HS-27A (cell line): ENCODE data around the gene MGMT.
"Not testable (repeated sequence)": the region's sequence is repeated elsewhere in the genome, so short reads cannot be mapped to it uniquely, and the experiment has no call there.

ENCODE experiments used
- DNase-seq: peaks from one replicate; pipeline ENCODE4 v3.0.0-alpha.2; 2012; ENCODE audit warnings: low read depth, missing footprints

MGMT gene

DNA sequence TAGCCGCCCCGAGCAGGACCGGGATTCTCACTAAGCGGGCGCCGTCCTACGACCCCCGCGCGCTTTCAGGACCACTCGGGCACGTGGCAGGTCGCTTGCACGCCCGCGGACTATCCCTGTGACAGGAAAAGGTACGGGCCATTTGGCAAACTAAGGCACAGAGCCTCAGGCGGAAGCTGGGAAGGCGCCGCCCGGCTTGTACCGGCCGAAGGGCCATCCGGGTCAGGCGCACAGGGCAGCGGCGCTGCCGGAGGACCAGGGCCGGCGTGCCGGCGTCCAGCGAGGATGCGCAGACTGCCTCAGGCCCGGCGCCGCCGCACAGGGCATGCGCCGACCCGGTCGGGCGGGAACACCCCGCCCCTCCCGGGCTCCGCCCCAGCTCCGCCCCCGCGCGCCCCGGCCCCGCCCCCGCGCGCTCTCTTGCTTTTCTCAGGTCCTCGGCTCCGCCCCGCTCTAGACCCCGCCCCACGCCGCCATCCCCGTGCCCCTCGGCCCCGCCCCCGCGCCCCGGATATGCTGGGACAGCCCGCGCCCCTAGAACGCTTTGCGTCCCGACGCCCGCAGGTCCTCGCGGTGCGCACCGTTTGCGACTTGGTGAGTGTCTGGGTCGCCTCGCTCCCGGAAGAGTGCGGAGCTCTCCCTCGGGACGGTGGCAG lies at the start of gene MGMT:
Gene MGMT, plus strand, starts transcription at position 539 of the 656 bp plus-strand sequence.
- DNase-seq: no peak

GRCh38 chr10:129417870-129418269 lies 49.2 kb upstream of the MGMT start:
- no peak for DNase-seq

GRCh38 chr10:129418496-129419225 lies 48.4 kb upstream of the MGMT start:
- no peak for DNase-seq

GRCh38 chr10:129419397-129419796 lies 47.6 kb upstream of the MGMT start:
- DNase-seq: no peak

GRCh38 chr10:129421399-129422010 lies 45.5 kb upstream of the MGMT start:
- no peak for DNase-seq

- DNase-seq: no peak
Observed at GRCh38 chr10:129424978-129425377, 42.1 kb upstream of the MGMT start.

DNA sequence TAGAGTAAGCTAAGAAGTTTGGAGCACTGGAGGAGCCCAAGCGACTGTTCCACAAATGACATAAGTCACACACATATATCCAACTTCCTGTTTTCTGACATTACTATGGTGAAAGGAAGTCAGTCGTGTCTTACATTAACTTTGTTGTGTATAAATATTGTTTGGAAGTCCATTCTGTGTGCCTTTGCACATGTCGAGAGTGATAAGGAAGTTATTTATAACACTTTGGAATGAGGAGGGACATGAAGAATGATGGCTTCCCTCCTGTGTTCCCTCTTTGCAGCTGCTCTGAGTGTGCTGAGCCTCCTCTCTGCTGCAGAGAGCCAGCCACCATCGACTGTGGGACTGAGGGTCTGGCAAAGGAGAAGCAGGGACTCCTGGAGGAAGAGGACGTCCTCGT lies 40.4 kb upstream of the MGMT start:
- DNase-seq: no peak

DNA sequence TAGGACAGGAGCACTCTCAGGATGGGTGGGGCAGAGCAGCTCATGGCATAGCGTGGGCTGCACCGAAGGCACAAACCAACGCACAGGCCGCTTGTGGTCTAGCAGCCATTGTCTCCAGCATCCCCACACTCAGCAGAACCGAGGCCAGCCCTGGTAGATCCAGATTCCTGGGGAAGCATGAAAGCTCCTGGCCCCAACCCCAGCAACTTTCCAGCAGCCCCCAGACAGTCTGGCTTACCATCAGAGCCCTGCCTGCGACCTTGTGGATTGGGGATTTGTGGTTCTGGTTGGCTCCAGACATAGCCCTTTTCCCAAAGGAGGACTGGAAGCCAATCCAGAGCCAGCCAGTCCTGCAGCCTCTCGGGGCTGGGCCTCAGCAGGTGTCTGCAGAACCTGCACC lies 33.8 kb upstream of the MGMT start:
- no peak for DNase-seq

- not testable (repeated sequence) for DNase-seq
Observed at GRCh38 chr10:129435724-129436123, 31.3 kb upstream of the MGMT start.

DNA sequence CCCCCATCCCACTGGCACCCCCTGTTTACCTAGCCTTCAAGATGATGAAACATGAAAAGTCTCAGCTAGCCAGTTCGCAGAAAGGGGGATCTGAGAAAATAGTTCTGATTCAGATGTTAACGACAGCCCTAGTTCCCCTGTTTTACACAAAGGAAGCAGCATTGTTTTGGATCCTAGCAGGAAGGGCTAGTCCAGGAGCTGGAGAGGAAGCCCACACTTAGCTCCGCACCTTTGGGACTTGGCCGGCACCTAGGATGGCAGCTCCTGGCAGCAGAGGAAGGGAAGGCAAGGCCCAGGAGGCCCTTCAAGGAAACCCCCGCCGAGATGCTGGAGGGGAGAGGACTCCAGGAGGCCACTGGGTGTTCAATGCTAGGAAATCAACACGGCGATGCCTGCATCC lies 29.0 kb upstream of the MGMT start:
- DNase-seq: no peak

- DNase-seq: no peak
Observed at GRCh38 chr10:129440247-129440646, 26.8 kb upstream of the MGMT start.

DNA sequence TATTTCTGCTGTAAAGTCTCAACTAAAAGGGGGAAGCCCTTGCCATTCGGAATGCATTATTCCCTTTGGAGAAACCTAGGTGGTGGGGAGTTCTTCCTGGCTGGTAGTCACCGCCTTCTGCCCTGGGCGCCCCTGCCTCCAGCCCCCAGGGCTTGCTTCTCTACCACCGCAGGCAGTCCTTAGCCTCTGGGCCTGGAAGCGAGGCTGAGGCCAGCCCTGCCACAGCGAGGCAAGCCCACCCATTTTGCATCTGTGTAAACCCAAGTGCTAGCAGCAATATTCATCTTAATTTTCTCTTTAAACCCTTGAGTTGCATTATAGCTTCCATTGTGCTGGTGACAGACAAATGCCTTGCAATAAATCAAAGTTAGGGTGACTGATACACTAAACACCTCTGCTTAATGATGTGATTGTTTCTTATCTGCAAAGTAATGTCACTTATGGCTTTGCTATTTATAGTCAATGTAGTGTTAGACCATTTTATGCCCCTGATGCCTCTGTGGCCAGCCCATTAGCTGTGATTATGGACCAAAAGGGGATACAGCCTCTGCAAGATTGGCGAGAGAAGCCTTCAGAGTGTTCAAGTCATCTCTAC lies 26.2 kb upstream of the MGMT start:
- no peak for DNase-seq

- DNase-seq: no peak
Observed at GRCh38 chr10:129441372-129442009, 25.6 kb upstream of the MGMT start.

DNA sequence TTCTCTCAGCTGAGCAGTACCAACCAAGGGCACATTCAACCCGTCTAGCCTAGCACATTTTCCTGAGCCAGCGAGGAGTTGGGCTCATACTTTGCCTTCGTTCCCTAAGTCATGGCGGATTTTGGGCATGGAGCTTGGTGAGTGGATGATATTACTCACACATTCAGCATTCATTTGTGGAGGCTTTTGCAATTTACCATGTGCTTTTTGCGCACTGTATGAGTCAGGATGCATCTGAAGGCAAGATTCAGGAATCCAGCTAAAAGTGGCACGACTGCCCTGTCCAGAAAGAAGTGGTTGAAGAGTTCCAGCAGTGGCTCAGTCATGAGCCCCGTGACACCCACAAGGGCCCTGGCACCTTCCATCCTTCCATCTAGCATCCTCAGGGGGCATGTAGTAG lies 24.2 kb upstream of the MGMT start:
- no peak for DNase-seq

DNA sequence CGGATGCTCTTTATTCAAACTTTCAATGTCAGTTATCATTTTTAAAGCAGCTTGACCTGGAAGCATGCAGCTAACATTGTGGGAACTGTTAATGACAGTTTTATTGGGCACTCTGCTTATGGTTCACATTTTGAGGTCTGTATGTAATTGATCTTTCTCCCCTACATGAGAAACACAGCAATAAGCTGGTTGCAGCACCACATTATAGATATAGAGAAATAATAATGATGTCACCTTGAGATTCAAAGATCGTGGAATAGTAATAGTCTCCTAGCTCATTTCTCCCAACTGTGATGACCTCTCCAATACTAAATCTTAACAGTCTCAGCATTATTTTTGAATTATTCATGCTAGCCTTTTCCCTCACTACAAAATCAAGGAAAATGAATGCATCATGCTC lies 22.7 kb upstream of the MGMT start:
- no peak for DNase-seq

DNA sequence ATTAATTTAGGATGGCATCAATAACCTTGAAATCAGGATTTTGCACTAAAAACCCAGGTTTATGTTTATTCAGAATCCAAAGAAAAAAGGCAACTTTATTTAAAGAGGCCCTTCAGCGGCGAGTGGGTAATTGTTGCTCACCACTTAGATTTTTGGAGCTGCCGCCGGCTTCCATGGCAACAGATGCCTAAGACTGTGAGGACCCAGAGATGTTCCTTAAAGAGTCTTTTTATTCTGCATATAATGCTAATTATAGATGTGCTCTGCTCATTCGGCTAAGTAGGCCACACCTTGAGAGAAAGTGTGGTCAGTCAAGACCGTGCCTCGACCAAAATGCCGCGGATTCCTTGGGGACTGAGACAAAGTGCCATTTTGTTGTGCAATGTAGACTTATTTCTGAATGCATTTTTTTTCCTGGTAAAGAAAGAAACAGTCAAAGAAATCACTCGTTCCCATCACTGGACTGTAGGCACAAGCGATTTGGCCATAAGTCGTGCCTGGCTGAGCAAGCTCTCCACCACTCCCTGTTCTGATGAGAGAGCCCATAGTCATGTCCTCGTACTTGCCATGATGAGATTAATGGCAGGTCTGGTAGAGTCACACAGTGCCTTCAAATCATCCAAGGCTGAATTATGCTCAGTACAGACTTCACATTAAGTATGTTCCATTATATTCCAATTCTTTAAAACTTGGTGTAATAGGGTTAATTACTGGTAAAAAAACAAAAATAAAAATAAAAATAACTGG lies 21.4 kb upstream of the MGMT start:
- no peak for DNase-seq

- DNase-seq: no peak
Observed at GRCh38 chr10:129446183-129446581, 20.9 kb upstream of the MGMT start.

DNA sequence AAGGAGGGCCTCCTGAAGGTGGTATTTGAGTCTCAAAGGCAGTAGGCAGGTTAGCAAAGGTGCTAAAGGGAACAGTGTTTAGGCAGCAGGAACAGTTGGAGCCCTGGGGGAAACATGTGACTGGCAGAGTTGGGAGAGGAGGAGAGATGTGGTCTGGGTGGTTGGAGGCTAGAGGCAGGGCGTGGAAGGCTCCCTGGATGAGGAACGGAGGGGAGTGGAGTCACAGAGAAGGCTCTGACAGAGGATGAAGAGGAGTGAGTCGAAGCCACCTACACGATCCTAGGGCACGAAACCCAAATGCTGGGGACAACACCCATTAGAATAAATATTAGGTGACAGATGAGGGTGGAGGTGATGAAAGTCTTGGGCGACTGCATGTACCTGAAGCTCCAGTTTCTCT lies 19.6 kb upstream of the MGMT start:
- no peak for DNase-seq

- no peak for DNase-seq
Observed at GRCh38 chr10:129448086-129448485, 19.0 kb upstream of the MGMT start.

DNA sequence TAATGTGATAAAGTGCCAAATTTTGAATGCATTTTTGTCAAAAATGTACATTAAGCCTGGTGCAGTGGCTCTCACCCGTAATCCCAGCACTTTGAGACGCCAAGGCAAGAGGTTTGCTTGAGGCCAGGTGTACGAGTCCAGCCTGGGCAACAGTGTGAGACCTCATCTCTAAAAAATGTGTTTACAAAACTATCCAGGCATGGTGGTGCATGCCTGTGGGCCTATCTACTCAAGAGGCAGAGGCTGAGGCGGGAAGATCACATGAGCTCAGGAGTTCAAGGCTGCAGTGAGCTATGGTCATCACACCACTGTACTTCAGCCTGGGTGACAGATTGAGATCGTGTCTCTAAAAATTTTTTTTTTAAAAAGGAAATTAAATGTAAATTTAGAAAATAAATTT lies 18.5 kb upstream of the MGMT start:
- DNase-seq: no peak

DNA sequence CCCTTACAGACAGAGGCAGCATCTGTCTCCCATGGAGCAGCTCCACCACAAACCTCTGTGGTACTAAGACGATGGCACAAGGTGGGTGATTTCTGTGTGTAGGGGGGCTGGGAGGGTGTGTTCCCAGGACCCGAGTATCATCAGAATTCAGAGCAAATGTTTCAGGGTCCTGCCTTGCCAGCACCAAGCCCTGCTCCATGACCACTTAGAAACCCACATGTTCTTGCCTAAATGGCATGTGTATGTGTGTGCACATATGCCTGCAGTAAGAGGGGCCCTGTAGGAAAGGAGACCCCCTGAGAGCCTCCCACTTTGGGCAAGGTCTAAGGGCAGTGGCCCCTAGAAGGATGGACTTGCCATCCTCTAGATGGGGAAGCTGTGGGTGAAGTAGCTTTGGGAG lies 17.1 kb upstream of the MGMT start:
- DNase-seq: no peak

DNA sequence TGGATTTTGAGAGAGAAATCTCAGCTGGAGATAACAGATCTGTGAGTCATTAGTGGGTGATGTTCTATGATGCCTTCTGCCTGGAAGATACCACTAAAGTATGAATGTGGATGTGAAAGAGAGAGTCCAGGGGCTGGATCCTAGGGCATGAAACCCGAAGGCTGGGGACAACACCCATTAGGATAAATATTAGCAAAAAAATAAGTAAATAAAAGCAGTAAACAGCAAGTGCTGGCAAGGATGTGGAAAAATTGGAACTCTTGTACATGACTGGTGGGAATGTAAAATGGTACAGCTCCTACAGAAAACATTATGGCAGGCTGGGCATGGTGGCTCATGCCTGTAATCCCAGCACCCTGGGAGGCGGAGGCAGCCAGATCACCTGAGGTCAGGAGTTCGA lies 16.6 kb upstream of the MGMT start:
- DNase-seq: no peak
